HG03571 (cell line): ENCODE data around the gene P2RX1.
"Not testable (repeated sequence)": the region's sequence is repeated elsewhere in the genome, so short reads cannot be mapped to it uniquely, and the experiment has no call there.

Source experiments
- ATAC-seq: cut with Tn5 transposase; IDR thresholded peaks from one replicate; pipeline ENCODE4 v1.9.1; 2021; ENCODE audit not compliant: unreplicated experiment

Gene P2RX1

GRCh38 chr17:3861761-3862681 is 54.2 kb downstream of the P2RX1 start:
- ATAC-seq: no peak

DNA sequence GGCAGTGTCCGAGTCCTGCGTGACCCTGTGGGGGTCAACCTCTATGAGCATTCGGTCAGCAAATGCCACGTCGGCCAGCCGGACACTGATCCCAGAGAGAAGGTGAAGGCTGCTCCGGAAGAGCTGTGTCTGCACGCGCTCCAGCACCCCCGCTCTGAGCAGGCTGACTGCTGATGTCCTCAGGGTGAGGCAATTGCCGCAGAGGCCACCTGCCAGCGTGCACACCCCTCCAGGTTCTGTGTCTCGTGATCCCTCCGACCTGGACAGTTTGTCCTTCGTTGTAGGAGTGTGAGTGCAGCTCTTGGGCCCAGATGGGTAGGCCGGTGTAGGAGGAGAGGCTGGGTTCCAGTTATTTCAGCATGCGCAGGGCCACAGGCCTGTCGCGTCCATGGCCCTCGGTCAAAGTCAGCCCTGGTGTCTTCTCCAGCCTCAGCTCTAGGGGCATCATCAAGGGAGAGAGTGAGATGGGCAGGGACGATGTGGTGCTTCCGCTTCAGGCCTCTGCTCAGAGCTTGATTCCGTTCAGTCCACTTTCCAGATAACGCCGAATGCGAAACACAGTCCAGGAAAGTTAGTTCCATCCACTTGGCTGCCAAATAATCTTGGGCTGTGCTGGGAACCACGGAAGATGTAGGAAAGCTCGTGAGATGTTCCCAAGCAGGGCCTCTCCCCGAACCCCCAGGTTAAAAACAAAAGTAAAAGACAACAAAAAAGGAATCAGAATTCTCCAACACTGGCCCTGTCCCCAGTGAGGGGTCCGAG is 55.1 kb downstream of the P2RX1 start:
- no peak for ATAC-seq

DNA sequence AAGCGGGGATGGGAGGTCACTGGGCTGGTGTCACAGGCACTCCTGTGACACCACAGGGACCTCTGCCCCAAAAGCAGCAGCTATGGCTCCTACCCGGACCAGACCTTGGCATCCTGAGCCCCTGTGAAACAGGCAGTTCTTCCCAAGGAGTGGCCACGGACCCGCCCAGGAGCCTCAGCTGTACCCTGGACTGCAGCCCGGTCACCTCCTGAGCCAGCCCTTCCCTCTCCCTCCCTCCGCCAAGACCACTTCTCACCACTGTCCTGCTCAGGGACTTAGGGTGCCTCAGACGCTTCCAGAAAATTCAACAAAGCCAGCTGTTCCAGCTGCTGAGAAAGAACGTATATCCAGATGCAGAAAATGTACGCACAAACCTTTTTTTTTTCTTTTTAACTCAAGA is 56.3 kb downstream of the P2RX1 start:
- ATAC-seq: no peak

GRCh38 chr17:3857261-3858105 is 58.8 kb downstream of the P2RX1 start:
- no peak for ATAC-seq

- ATAC-seq: not testable (repeated sequence)
Observed at GRCh38 chr17:3854204-3854603, 62.1 kb downstream of the P2RX1 start.

DNA sequence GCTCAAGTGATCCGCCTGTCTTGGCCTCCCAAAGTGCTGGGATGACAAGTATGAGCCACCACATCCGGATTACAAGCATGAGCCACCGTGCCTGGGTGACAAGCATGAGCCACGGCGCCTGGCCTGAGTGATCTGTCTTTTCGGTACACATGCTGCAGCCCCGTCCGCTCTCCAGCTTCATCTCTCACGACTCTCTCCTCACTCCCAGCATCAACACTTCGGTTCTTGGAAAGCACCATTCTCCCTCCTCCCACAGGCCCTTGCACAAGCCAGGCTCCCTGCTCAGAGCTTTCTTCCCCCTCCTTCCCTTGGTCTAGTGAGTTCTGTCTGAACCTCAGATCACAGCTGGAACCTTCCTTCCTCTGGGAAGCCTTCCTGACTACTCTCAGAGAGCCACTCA is 63.7 kb downstream of the P2RX1 start:
- no peak for ATAC-seq

DNA sequence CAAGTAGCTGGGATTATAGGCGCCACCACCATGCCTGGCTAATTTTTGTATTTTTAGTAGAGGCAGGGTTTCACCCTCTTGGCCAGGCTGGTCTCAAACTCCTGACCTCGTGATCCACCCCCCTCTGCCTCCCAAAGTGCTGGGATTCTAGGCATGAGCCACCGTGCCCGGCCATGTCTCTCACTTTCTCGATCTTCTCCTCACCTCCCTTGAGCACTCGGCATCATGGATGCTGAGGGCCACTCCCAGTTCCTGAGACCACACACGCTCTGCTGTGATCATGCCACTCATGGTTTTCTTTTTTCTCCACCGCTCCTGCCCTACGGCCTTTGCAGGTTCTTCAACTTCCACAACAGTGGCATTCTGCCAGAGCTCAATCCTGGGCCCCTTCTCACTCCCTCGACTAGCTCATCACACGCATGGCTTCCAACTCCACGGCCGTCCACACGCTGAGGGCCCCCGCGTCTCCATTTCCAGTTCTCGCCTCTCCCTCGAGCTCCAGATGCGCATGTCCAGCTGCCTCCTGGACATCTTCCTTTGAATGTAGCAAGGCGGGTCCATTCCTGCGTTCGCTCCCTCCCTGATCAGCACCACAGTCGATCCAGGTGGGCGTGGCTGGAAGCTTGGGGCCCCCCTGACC is 64.7 kb downstream of the P2RX1 start:
- no peak for ATAC-seq

DNA sequence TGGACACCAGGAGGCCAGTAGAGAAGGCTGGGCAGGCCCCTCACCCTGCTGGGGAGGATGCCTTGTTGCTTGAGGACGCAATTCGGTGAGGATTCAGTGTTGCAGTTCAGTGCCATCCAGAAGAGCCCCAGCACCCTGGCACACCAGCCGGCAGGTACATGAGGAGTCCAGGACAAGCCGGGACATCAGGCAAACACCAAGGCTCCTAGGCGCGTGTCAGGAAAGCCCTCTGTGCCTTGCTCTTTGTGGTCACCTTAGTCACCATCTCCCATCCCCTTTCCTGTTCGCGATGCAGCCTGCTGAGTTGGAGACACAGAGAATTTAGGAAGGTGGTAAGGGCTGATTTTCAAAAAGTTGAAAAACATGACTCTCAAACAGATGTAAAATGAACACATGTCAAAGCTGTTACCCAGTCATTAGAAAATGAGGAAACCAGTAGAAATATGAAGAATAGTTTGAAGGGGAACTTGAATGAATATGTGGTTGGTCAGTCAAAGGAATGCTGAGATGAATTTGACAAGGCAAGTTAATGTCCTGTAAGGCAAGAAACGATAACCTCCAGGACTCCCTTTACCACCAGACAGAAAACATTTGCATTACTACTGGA is 67.9 kb downstream of the P2RX1 start:
- no peak for ATAC-seq

DNA sequence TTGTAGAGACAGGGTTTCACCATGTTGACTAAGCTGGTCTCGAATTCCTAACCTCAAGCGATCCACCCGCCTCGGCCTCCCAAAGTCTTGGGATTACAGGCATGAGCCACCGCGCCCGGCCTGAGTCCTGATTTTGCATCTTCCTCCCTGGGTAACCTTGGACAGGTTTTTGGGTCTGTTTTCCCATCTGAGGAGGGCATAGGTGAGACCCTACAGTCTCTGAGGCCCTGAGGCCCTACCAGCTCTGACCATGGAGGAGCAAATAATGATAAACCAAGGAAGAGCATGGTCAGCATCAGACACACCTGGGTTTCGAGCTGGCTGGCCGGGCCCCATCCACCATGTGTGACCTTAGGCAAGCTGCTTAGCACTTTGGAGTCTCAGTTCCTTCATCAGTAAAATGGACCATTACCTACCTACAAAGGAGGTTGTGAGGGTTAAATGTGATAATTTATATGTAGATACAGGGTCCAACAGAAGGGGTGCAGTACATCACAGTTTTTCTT is 69.0 kb downstream of the P2RX1 start:
- no peak for ATAC-seq
